Activated CD4-positive, alpha-beta memory T cell treated with anti-CD3 and anti-CD28 coated beads for 36 hours (primary cell): ENCODE data around the gene APLP1. TPM values are rescaled to one million over a fixed set of nuclear protein-coding genes. Genes with fewer than 3 reads are reported as not detected.

ENCODE experiments used
- CTCF ChIA-PET: fragments of 350-600 bp; sonication (Branson Sonifier 250); formaldehyde crosslinking; loops from one replicate; lab custom pipeline; 2021; ENCODE audit warnings: antibody characterized with exemption, inconsistent platforms; lab: Charles Lee
- POLR2A ChIA-PET: fragments of 350-600 bp; sonication (Branson Sonifier 250); formaldehyde crosslinking; loops from one replicate; lab custom pipeline; 2021; ENCODE audit warnings: antibody characterized with exemption; lab: Charles Lee
- DNase-seq: peaks from one replicate; pipeline ENCODE4 v3.0.0-alpha.2; 2020
- H3K27ac Mint-ChIP-seq: one replicate; pipeline ENCODE4 v1.8.0; 2021; ENCODE audit warnings: mixed read lengths
- H3K27me3 Mint-ChIP-seq: one replicate; pipeline ENCODE4 v1.8.0; 2021; ENCODE audit warnings: mixed read lengths
- H3K36me3 Mint-ChIP-seq: one replicate; pipeline ENCODE4 v1.8.0; 2021; ENCODE audit warnings: mixed read lengths
- H3K4me1 Mint-ChIP-seq: one replicate; pipeline ENCODE4 v1.8.0; 2021; ENCODE audit warnings: low read depth, mixed read lengths
- H3K4me3 Mint-ChIP-seq: one replicate; pipeline ENCODE4 v1.8.0; 2021; ENCODE audit warnings: mild to moderate bottlenecking, mixed read lengths
- H3K9me3 Mint-ChIP-seq: one replicate; pipeline ENCODE4 v1.8.0; 2021; ENCODE audit warnings: mixed read lengths
- intact Hi-C: fragments of 100-400 bp; cut with micrococcal nuclease; formaldehyde crosslinking; loops from one replicate; pipeline ENCODE4 v1.15.1; 2023
- total RNA-seq, 2 experiments: library from RNA; stranded (reverse); gene quantifications; one replicate each; pipeline ENCODE4 v1.2.3, GENCODE V29; 2021

Gene APLP1
- total RNA-seq, 2 experiments from 2014 or later = 1.2 to 2.6 TPM

DNA sequence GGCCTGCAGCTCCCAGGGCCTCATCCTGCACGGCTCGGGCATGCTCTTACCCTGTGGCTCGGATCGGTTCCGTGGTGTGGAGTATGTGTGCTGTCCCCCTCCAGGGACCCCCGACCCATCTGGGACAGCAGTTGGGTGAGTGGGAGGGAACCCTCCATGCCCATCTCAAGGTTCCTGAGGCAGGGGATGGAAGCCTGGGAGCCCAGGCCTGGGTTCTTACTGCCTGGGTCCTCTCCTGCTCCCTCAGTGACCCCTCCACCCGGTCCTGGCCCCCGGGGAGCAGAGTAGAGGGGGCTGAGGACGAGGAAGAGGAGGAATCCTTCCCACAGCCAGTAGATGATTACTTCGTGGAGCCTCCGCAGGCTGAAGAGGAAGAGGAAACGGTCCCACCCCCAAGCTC lies 3.2 kb downstream of the APLP1 start:
- Mint-ChIP-seq H3K4me1 (peaks cover 14% of the 10 kb centered on the region), H3K9me3 (no peaks in the 10 kb centered on the region), H3K27me3 (peaks cover 31% of the 10 kb centered on the region), H3K4me3 (no peak overlapping the region), H3K36me3 (no peaks in the 10 kb centered on the region), H3K27ac (no peak overlapping the region)
- intact Hi-C loops = no loop called here
- ChIA-PET POLR2A (no interaction called here), CTCF (no interaction called here)
- no peak for DNase-seq

DNA sequence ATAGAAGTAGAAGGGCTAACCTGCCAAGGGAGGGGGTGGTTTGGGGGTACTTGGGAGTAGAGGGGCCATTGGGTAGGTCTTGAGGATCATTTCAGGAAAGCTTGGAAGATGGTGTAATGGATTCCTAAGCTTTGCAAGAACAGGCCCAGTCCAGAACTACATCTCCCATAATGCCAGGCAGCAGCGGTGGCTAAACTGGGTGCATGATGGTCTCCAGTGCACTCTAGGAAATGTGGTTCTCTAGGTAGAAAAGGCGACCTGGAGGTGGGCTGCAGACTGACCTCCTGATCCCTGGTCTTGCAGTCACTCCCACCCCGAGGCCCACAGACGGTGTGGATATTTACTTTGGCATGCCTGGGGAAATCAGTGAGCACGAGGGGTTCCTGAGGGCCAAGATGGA lies 3.8 kb downstream of the APLP1 start:
- H3K4me1 Mint-ChIP-seq = peaks cover 14% of the 10 kb centered on the region
- intact Hi-C loops = no loop called here
- ChIA-PET CTCF (no interaction called here), POLR2A (no interaction called here)
- DNase-seq = no peak
- no peak overlapping the region for H3K27ac Mint-ChIP-seq
- H3K4me3 Mint-ChIP-seq = no peak overlapping the region
- H3K27me3 Mint-ChIP-seq = peaks cover 30% of the 10 kb centered on the region
- H3K9me3 Mint-ChIP-seq = no peaks in the 10 kb centered on the region
- no peaks in the 10 kb centered on the region for H3K36me3 Mint-ChIP-seq

DNA sequence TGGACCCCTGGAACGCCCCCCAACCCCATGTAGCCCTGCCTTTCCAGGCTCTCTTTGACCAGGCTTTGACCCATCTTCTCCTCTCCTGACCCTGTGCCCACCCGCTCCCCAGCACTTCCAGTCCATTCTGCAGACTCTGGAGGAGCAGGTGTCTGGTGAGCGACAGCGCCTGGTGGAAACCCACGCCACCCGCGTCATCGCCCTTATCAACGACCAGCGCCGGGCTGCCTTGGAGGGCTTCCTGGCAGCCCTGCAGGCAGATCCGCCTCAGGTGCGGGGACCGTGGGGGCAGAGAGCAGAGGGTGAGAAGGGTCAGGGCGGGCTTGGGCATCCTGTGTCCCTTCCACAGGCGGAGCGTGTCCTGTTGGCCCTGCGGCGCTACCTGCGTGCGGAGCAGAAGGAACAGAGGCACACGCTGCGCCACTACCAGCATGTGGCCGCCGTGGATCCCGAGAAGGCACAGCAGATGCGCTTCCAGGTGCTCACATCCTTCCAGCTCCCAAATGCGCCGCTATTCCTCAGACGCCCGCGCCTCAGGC lies 6.1 kb downstream of the APLP1 start:
- intact Hi-C loops = no loop called here
- H3K27me3 Mint-ChIP-seq = peaks cover 28% of the 10 kb centered on the region

DNA sequence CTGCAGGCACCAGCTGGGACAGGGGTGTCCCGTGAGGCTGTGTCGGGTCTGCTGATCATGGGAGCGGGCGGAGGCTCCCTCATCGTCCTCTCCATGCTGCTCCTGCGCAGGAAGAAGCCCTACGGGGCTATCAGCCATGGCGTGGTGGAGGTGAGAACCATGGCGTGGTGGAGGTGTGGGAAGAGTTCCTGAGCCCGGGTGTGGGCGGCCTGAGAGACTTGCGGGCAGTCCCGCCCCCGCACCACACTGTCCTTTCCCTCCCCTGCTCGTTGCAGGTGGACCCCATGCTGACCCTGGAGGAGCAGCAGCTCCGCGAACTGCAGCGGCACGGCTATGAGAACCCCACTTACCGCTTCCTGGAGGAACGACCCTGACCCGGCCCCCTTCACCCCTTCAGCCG lies 10.7 kb downstream of the APLP1 start:
- DNase-seq = no peak
- CTCF ChIA-PET = interaction anchor here (0.6 to 1.5 kb wide), 3 partner anchors 10 to 185 kb away, joined by 3 to 6 read pairs (median 5); no protein-coding TSS in a partner anchor
- Mint-ChIP-seq H3K27me3 (peaks cover 16% of the 10 kb centered on the region), H3K4me1 (peaks cover 6% of the 10 kb centered on the region), H3K27ac (no peak overlapping the region), H3K9me3 (no peaks in the 10 kb centered on the region), H3K36me3 (no peaks in the 10 kb centered on the region), H3K4me3 (no peak overlapping the region)
- intact Hi-C loops = no loop called here
- POLR2A ChIA-PET = no interaction called here

More for the DNA sequence above, 6.1 kb downstream of the APLP1 start:
- ChIA-PET POLR2A (interaction anchor here (0.6 kb wide), 1 partner anchor 203 kb away, joined by 3 read pairs; no protein-coding TSS in a partner anchor), CTCF (interaction anchor here (0.5 kb wide), 1 partner anchor 180 kb away, joined by 4 read pairs; no protein-coding TSS in a partner anchor)
- DNase-seq = no peak
- peaks cover 10% of the 10 kb centered on the region for H3K4me1 Mint-ChIP-seq
- no peak overlapping the region for H3K4me3 Mint-ChIP-seq
- H3K27ac Mint-ChIP-seq = no peak overlapping the region
- no peaks in the 10 kb centered on the region for H3K36me3 Mint-ChIP-seq
- no peaks in the 10 kb centered on the region for H3K9me3 Mint-ChIP-seq

DNA sequence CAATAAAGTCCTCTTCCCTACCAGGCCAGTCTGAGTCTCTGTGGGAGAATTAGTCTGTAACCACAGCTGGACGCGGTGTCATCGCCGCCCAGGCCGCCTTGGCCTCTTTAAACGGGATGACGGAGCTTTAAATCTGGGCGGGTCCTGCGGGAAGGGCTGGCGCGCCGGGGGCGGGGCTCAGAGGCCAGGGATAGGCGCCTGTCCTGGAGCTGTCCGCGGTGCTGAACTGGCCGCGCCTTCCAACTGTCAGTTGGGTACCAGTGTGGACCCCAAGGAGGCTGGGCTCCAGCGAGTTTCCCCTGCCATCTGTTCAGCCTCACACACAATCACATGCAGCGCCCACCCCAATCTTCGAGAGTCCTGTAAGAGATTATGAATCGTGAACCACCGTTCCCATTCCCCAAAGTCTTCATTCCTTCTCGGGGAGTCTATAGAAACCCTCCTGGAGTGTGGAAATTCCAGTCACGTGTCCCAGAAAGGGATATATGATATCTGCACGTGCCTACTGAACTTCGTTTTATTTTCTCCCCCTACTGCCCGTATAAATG lies 11.5 kb downstream of the APLP1 start:
- Mint-ChIP-seq H3K27me3 (peaks cover 16% of the 10 kb centered on the region), H3K4me3 (no peak overlapping the region), H3K9me3 (no peaks in the 10 kb centered on the region), H3K27ac (no peak overlapping the region), H3K4me1 (peaks cover 6% of the 10 kb centered on the region), H3K36me3 (no peaks in the 10 kb centered on the region)
- CTCF ChIA-PET = interaction anchor here (0.6 to 1.5 kb wide), 3 partner anchors 10 to 185 kb away, joined by 3 to 6 read pairs (median 5); no protein-coding TSS in a partner anchor
- POLR2A ChIA-PET = no interaction called here
- intact Hi-C loops = no loop called here
- peak; percentile 90 for DNase-seq

DNA sequence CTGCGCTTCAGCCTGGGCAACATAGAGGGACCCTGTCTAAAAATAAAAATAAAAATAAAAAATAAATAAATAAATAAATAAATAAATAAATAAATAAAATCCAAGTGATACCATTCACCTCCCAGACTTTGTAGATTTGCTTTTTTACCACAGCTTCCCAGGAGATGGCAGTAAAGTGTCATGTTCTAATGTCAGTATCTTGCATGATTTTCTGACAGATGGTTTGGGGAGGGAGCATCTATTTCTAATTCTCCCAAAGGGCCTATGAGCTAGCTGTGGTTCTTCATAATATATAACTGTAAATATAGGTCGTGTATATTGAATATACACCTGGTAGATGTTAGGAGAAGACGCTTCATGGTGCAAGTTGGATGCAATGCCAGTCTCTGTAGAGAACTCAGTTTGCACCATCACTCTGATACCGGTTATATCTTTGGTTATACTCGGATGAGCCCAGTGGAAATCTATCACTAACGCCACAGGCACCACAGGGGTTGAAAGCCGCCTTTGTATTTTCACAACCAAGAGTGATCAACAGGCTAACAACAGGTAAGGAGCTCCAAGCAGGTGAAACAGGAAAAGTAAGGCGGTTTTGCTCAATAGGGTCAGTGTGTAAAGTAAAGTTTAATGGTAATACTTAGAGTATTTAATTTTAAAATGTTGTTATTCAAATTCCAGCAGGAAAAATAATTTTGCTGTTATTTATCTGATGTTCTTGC lies 13.9 kb downstream of the APLP1 start:
- H3K4me1 Mint-ChIP-seq = peaks cover 6% of the 10 kb centered on the region
- H3K9me3 Mint-ChIP-seq = no peaks in the 10 kb centered on the region
- no peak overlapping the region for H3K4me3 Mint-ChIP-seq
- intact Hi-C loops = loop anchor here (1.0 kb wide), 1 partner anchor 49 kb away; no protein-coding TSS in a partner anchor
- peaks cover 5% of the 10 kb centered on the region for H3K36me3 Mint-ChIP-seq
- peaks cover 14% of the 10 kb centered on the region for H3K27me3 Mint-ChIP-seq
- no peak for DNase-seq
- H3K27ac Mint-ChIP-seq = no peak overlapping the region
- CTCF ChIA-PET = interaction anchor here (0.9 to 4.1 kb wide), 11 partner anchors 9 to 186 kb away, joined by 3 to 57 read pairs (median 4); no protein-coding TSS in a partner anchor
- POLR2A ChIA-PET = interaction anchor here (1.8 kb wide), 1 partner anchor 48 kb away, joined by 7 read pairs; no protein-coding TSS in a partner anchor

DNA sequence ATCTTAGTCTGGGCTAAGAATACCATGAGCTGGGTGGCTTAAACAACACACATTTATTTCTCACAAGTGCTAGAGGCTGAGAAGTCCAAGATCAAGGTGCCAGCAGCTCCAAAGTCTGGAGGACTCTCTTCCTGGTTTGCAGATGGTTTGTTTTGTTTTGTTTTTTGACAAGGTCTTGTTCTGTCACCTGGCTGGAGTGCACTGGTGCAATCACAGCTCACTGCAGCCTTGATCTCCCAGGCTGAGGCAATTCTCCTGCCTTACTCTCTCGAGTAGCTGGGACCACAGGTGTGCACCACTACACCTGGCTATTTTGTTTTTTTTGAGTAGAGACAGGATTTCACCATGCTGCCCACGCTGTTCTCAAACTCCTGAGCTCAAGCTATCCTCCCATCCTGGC lies 15.5 kb downstream of the APLP1 start:
- no peak overlapping the region for H3K27ac Mint-ChIP-seq
- peaks cover 10% of the 10 kb centered on the region for H3K27me3 Mint-ChIP-seq
- H3K4me1 Mint-ChIP-seq = peaks cover 6% of the 10 kb centered on the region
- H3K36me3 Mint-ChIP-seq = peaks cover 18% of the 10 kb centered on the region
- no peak overlapping the region for H3K4me3 Mint-ChIP-seq
- ChIA-PET CTCF (interaction anchor here (0.8 to 4.1 kb wide), 4 partner anchors 10 to 48 kb away, joined by 3 to 57 read pairs (median 7); partner anchors contain the start of gene APLP1), POLR2A (interaction anchor here (1.1 to 1.8 kb wide), 5 partner anchors 10 to 165 kb away, joined by 3 to 7 read pairs (median 4); no protein-coding TSS in a partner anchor)
- intact Hi-C loops = no loop called here
- no peak for DNase-seq
- H3K9me3 Mint-ChIP-seq = no peaks in the 10 kb centered on the region

DNA sequence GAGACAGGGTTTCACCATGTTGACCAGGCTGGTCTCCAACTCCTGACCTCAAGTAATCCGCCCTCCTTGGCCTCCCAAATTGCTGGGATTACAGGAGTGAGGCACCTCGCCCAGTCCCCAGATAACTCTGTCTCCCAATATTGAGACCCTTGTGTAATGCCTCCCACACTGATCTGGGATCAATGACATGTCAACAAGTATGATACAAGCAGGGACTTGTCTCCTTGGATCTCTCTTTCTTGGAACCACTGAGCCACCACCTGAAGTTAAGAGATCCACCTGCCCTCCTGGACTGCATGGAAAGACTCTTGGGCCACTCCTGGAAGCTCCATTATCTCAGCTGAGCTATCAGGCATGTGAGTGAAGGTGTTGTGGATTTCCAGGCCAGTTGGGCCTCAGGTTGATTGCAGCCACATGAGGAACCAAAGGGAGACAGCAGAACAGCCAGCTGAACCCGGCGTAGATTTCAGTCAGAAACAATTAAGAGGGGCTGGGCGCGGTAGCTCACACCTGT lies 16.9 kb downstream of the APLP1 start:
- intact Hi-C loops = no loop called here
- Mint-ChIP-seq H3K4me1 (no peaks in the 10 kb centered on the region), H3K27me3 (no peaks in the 10 kb centered on the region), H3K4me3 (no peak overlapping the region), H3K27ac (no peak overlapping the region), H3K36me3 (peaks cover 28% of the 10 kb centered on the region), H3K9me3 (no peaks in the 10 kb centered on the region)
- CTCF ChIA-PET = no interaction called here
- POLR2A ChIA-PET = interaction anchor here (0.9 kb wide), 1 partner anchor 12 kb away, joined by 3 read pairs; no protein-coding TSS in a partner anchor
- no peak for DNase-seq

DNA sequence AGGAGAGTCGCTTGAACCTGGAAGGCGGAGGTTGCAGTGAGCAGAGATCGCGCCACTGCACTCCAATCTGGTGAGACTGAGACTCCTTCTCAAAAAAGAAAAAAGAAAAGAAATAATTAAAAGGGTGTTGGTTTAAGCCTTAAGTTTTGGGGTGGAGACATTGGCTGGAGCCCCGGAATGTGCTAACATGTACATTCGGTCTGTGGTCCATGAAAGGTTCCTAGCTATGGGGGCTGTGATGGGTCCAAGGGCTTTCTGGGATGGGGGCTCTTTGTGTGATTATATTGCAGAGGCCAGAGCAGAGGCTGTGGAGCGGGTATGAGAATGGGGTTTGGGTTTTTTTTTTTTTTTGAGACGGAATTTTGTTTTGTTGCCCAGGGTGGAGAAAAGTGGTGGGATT lies 17.5 kb downstream of the APLP1 start:
- intact Hi-C loops = no loop called here
- Mint-ChIP-seq H3K4me1 (peaks cover under 1% of the 10 kb centered on the region), H3K4me3 (no peak overlapping the region), H3K36me3 (peaks cover 33% of the 10 kb centered on the region), H3K9me3 (no peaks in the 10 kb centered on the region), H3K27me3 (no peaks in the 10 kb centered on the region), H3K27ac (no peak overlapping the region)
- no peak for DNase-seq
- POLR2A ChIA-PET = interaction anchor here (0.6 to 0.9 kb wide), 2 partner anchors 11 to 229 kb away, joined by 3 read pairs; no protein-coding TSS in a partner anchor
- CTCF ChIA-PET = no interaction called here

DNA sequence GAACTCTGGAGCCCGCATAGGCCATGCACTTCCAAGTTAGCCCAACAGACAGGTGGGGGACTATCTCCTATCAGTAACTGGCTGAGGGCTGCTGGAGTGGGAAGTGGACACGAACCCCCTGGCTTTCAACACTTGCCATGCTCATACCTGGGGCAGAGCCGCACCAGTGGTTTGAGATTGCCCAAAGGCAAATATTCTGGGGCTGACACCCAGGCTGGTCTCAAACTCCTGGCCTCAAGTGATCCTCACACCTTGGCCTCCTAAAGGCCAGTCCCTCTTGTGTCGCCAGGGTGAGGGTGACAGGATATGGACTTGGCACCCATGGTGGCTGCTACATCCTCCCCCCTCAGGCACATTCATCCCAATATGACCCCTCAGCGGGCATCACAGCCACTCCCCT lies 18.8 kb downstream of the APLP1 start:
- ChIA-PET CTCF (no interaction called here), POLR2A (no interaction called here)
- no peak overlapping the region for H3K27ac Mint-ChIP-seq
- peaks cover 2% of the 10 kb centered on the region for H3K4me1 Mint-ChIP-seq
- H3K4me3 Mint-ChIP-seq = no peak overlapping the region
- no peaks in the 10 kb centered on the region for H3K9me3 Mint-ChIP-seq
- DNase-seq = no peak
- peaks cover 40% of the 10 kb centered on the region for H3K36me3 Mint-ChIP-seq
- no peaks in the 10 kb centered on the region for H3K27me3 Mint-ChIP-seq
- intact Hi-C loops = no loop called here

DNA sequence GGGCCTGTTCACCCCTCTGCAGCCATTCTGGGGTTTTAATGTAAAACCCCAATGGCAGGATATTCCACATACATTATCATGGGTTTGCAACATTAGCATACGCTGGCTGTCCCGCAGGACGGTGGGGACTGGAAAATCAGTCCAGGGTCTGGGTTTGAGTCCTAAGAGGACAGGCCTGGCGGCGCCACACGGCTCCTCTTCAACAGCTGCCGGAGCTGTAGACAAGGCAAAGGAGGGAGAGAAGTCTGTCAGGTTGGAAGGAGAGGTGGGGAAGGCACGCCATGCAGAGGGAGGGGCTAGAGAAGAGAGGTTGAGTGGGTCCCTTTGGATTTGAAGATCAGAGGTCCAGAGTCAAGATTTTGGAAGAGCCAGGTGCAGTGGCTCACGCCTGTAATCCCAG lies 20.0 kb downstream of the APLP1 start:
- intact Hi-C loops = no loop called here
- no peaks in the 10 kb centered on the region for H3K27me3 Mint-ChIP-seq
- no peak overlapping the region for H3K4me3 Mint-ChIP-seq
- H3K4me1 Mint-ChIP-seq = peaks cover 10% of the 10 kb centered on the region
- no peak for DNase-seq
- no peak overlapping the region for H3K27ac Mint-ChIP-seq
- no peaks in the 10 kb centered on the region for H3K9me3 Mint-ChIP-seq
- POLR2A ChIA-PET = no interaction called here
- peaks cover 49% of the 10 kb centered on the region for H3K36me3 Mint-ChIP-seq
- CTCF ChIA-PET = no interaction called here
